ENCODE results near the gene TBC1D19.
"Not testable (repeated sequence)": the region's sequence is repeated elsewhere in the genome, so short reads cannot be mapped to it uniquely, and the experiment has no call there.

TBC1D19 gene
- total RNA-seq, result 5.9 to 15.8 reads per million in 2 donors

GRCh38 chr4:26583865-26584652, at the start of gene TBC1D19:
TBC1D19 (plus strand) TSS chr4:26584084; CDS start chr4:26584194, 110 bp downstream.
- peak; percentile 53 to 95 (median 80) for DNase-seq

GRCh38 chr4:26542991-26543390, 40.9 kb upstream of the TBC1D19 start:
- DNase-seq, result no peak

- DNase-seq, result no peak
These were observed 39.5 kb upstream of the TBC1D19 start for GRCh38 chr4:26544421-26544820.

- not testable (repeated sequence) for DNase-seq
These were observed 35.5 kb upstream of the TBC1D19 start for GRCh38 chr4:26548379-26548778.

GRCh38 chr4:26557164-26557563, 26.7 kb upstream of the TBC1D19 start:
- DNase-seq, result no peak

GRCh38 chr4:26558166-26558895, 25.6 kb upstream of the TBC1D19 start:
- DNase-seq, result no peak

GRCh38 chr4:26566133-26566532, 17.8 kb upstream of the TBC1D19 start:
- DNase-seq, result no peak

GRCh38 chr4:26568446-26568994, 15.4 kb upstream of the TBC1D19 start:
- peak in 1 of 5 experiments; percentile 5 for DNase-seq

- no peak for DNase-seq
These were observed 13.3 kb upstream of the TBC1D19 start for GRCh38 chr4:26570596-26570995.

- DNase-seq, result peak in 1 of 5 experiments; percentile 7
These were observed 10.5 kb upstream of the TBC1D19 start for GRCh38 chr4:26573389-26573794.

- no peak for DNase-seq
These were observed 9.3 kb upstream of the TBC1D19 start for GRCh38 chr4:26574563-26574962.

GRCh38 chr4:26576231-26576739, 7.6 kb upstream of the TBC1D19 start:
- peak in 1 of 5 experiments; percentile 9 for DNase-seq

- no peak for DNase-seq
These were observed 6.8 kb upstream of the TBC1D19 start for GRCh38 chr4:26577066-26577465.

GRCh38 chr4:26579169-26579568, 4.7 kb upstream of the TBC1D19 start:
- no peak for DNase-seq

- DNase-seq, result not testable (repeated sequence)
These were observed 2.5 kb upstream of the TBC1D19 start for GRCh38 chr4:26581341-26581740.

- peak in 1 of 5 experiments; percentile 94 for DNase-seq
These were observed 383 bp upstream of the TBC1D19 start for GRCh38 chr4:26583538-26583864.

- DNase-seq, result no peak
These were observed 841 bp downstream of the TBC1D19 start for GRCh38 chr4:26584725-26585124.

GRCh38 chr4:26589705-26590104, 5.8 kb downstream of the TBC1D19 start:
- no peak for DNase-seq

GRCh38 chr4:26590639-26591038, 6.8 kb downstream of the TBC1D19 start:
- DNase-seq, result no peak

- DNase-seq, result not testable (repeated sequence)
These were observed 9.7 kb downstream of the TBC1D19 start for GRCh38 chr4:26593557-26593956.

- DNase-seq, result no peak
These were observed 10.5 kb downstream of the TBC1D19 start for GRCh38 chr4:26594371-26594770.

- peak in 1 of 5 experiments; percentile 61 for DNase-seq
These were observed 10.9 kb downstream of the TBC1D19 start for GRCh38 chr4:26594778-26595177.

GRCh38 chr4:26596843-26597242, 13.0 kb downstream of the TBC1D19 start:
- no peak for DNase-seq

Data from T-helper 2 cell (primary cell).